ENCODE results near the gene ATP6V0A4. TPM values are rescaled to one million over a fixed set of nuclear protein-coding genes. Genes with fewer than 3 reads are reported as not detected.

ATP6V0A4 gene
- total RNA-seq, 1 experiment from 2014 or later: 9.1 TPM

DNA sequence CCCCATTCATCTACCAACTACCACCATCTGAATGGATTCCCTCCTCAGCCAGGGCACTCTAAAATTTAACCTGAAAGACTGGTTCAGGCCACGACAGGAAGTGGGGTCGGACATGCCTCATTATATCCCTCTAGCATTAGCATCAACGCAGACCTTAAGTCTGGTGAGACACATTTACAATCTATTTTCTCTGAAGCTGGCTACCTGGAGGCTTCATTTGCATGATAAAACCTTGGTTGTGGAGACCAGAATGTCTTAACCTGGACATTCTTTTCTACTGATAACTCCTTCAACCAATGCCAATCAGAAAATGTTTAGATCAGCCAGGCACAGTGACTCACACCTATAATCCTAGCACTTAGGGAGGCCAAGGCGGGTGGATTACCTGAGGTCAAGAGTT is 139.1 kb downstream of the ATP6V0A4 start:
- ChIA-PET POLR2A (ENCODE audit: unreplicated experiment) (no interaction called here), CTCF (no interaction called here)
- TF ChIP-seq CTCF (conservative IDR thresholded peaks at IDR 0.05) (no peak), EZH2 (IDR thresholded peaks at IDR 0.05; ENCODE audit: low read depth) (no peak)
- Histone ChIP-seq H4K20me1 (ENCODE audit: insufficient read depth) (no peaks in the 10 kb centered on the region), H3K27me3 (ENCODE audit: insufficient read depth, low read depth) (no peaks in the 10 kb centered on the region), H2AFZ (no peak overlapping the region), H3K4me3 (no peak overlapping the region), H3F3A (ENCODE audit: insufficient read depth, low read depth) (peaks cover 23% of the 10 kb centered on the region; the same call in 1 of the 2 replicates), H3K9me3 (ENCODE audit: insufficient read depth, low read depth) (0 out of 2 replicates have a peak, but pooled peaks cover 11% of the 10 kb centered on the region), H3K4me1 (replicated peaks; ENCODE audit: insufficient read depth) (peaks cover 41% of the 10 kb centered on the region), H3K27ac (peak overlapping the region; percentile 48), H3K36me3 (ENCODE audit: low read depth) (no peaks in the 10 kb centered on the region), H3K79me2 (ENCODE audit: low read depth) (no peaks in the 10 kb centered on the region), H3K9me2 (ENCODE audit: insufficient read depth) (no peaks in the 10 kb centered on the region), H3K4me2 (no peak overlapping the region)
- DNase-seq: peak; percentile 36 to 82
- intact Hi-C loops (cut with micrococcal nuclease; ENCODE audit: unreplicated experiment): loop anchor here (2.0 kb wide), 1 partner anchor 94 kb away; no protein-coding TSS in a partner anchor
- BruUV-seq (replicated peaks): no TSS peak

DNA sequence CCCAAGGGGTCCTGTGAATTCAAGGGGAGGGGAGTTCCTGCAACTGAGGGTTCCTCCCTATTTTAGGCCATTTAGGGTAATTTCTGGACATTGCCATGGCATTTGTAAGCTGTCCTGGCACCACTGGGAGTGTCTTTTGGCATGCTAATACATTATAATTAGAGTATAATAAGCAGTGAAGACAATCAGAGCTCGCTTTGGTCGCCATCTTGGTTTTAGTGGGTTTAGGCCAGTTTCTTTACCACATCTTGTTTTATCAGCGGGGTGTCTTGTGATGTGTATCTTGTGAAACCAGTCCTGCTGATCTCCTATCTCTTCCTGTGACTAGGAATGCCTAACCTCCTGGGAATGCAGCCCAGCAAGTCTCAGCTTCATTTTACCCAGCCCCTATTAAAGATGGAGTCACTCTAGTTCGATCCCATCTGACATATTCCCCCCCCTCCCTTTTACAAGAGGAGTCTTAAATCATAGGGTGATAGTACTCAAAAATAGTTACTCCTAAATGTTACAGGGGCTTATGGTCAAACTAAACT is 140.1 kb downstream of the ATP6V0A4 start:
- H3K79me2 ChIP-seq (ENCODE audit: low read depth): no peaks in the 10 kb centered on the region
- TF ChIP-seq EZH2 (IDR thresholded peaks at IDR 0.05; ENCODE audit: low read depth) (no peak), CTCF (conservative IDR thresholded peaks at IDR 0.05) (no peak)
- no peaks in the 10 kb centered on the region for H3K27me3 ChIP-seq (ENCODE audit: insufficient read depth, low read depth)
- 0 out of 2 replicates have a peak, but pooled peaks cover 13% of the 10 kb centered on the region for H3K9me3 ChIP-seq (ENCODE audit: insufficient read depth, low read depth)
- H3K9me2 ChIP-seq (ENCODE audit: insufficient read depth): no peaks in the 10 kb centered on the region
- peak overlapping the region; percentile 39 for H3K4me2 ChIP-seq
- H3K27ac ChIP-seq: peak overlapping the region; percentile 48
- ChIA-PET POLR2A (ENCODE audit: unreplicated experiment) (interaction anchor here (0.6 kb wide), 1 partner anchor 176 kb away, joined by 6 read pairs; no protein-coding TSS in a partner anchor), CTCF (interaction anchor here (0.6 kb wide), 1 partner anchor 81 kb away, joined by 3 read pairs; no protein-coding TSS in a partner anchor)
- intact Hi-C loops (cut with micrococcal nuclease; ENCODE audit: unreplicated experiment): loop anchor here (2.0 kb wide), 1 partner anchor 93 kb away; no protein-coding TSS in a partner anchor
- DNase-seq: peak; percentile 60 to 88
- H2AFZ ChIP-seq: peak overlapping the region; percentile 58
- no peaks in the 10 kb centered on the region for H4K20me1 ChIP-seq (ENCODE audit: insufficient read depth)
- H3K36me3 ChIP-seq (ENCODE audit: low read depth): no peaks in the 10 kb centered on the region
- H3F3A ChIP-seq (ENCODE audit: insufficient read depth, low read depth): peaks cover 14% of the 10 kb centered on the region; the same call in 1 of the 2 replicates
- H3K4me3 ChIP-seq: peak overlapping the region; percentile 5; the same call in 1 of the 2 replicates
- peaks cover 34% of the 10 kb centered on the region for H3K4me1 ChIP-seq (replicated peaks; ENCODE audit: insufficient read depth)
- no TSS peak for BruUV-seq (replicated peaks)

GRCh38 chr7:138656952-138657351 is 141.0 kb downstream of the ATP6V0A4 start:
- no peak overlapping the region for H3K4me2 ChIP-seq
- H3K9me2 ChIP-seq (ENCODE audit: insufficient read depth): no peaks in the 10 kb centered on the region
- no peak overlapping the region for H3K27ac ChIP-seq
- no peaks in the 10 kb centered on the region for H3K27me3 ChIP-seq (ENCODE audit: insufficient read depth, low read depth)
- BruUV-seq (replicated peaks): no TSS peak
- DNase-seq: no peak
- H3K4me1 ChIP-seq (replicated peaks; ENCODE audit: insufficient read depth): peaks cover 24% of the 10 kb centered on the region
- peaks cover 10% of the 10 kb centered on the region; the same call in 1 of the 2 replicates for H3F3A ChIP-seq (ENCODE audit: insufficient read depth, low read depth)
- H2AFZ ChIP-seq: 0 out of 2 replicates have a peak overlapping the region, but pooled peaks have one; percentile 58
- intact Hi-C loops (cut with micrococcal nuclease; ENCODE audit: unreplicated experiment): no loop called here
- H3K4me3 ChIP-seq: no peak overlapping the region
- ChIA-PET POLR2A (ENCODE audit: unreplicated experiment) (interaction anchor here (0.5 kb wide), 1 partner anchor 93 kb away, joined by 5 read pairs; no protein-coding TSS in a partner anchor), CTCF (no interaction called here)
- no peak for TF ChIP-seq CTCF (conservative IDR thresholded peaks at IDR 0.05)
- no peak for TF ChIP-seq EZH2 (IDR thresholded peaks at IDR 0.05; ENCODE audit: low read depth)
- 0 out of 2 replicates have a peak, but pooled peaks cover 13% of the 10 kb centered on the region for H3K9me3 ChIP-seq (ENCODE audit: insufficient read depth, low read depth)
- H3K79me2 ChIP-seq (ENCODE audit: low read depth): no peaks in the 10 kb centered on the region
- no peaks in the 10 kb centered on the region for H3K36me3 ChIP-seq (ENCODE audit: low read depth)
- H4K20me1 ChIP-seq (ENCODE audit: insufficient read depth): no peaks in the 10 kb centered on the region

Other genes with a start within 250 kb of the ATP6V0A4 start
- 0.70 and 1.0 TPM in 2 replicates for gene SVOPL, start 96.8 kb downstream of the ATP6V0A4 start, total RNA-seq (2021)
- not detected in 2 replicates for gene TMEM213, start 202 bp downstream of the ATP6V0A4 start, total RNA-seq (2021)
- gene KIAA1549, start 183.2 kb upstream of the ATP6V0A4 start, total RNA-seq (2021): 20.2 and 26.6 TPM in 2 replicates
- gene ZC3HAV1L, start 237.8 kb upstream of the ATP6V0A4 start, total RNA-seq (2021): 34.2 and 34.8 TPM in 2 replicates